ENCODE results near the gene KDM2B.

GRCh38 chr12:121472150-121472905 lies 108.5 kb downstream of the KDM2B start:
- TF ChIP-seq CTCF (IDR thresholded peaks at IDR 0.05) (no peak), POLR2AphosphoS5 (IDR thresholded peaks at IDR 0.05) (no peak)

Data from breast epithelium (tissue), 3 donors.